ENCODE data around the gene GGACT.
"Not testable (repeated sequence)": the region's sequence is repeated elsewhere in the genome, so short reads cannot be mapped to it uniquely, and the experiment has no call there.

Gene GGACT

GRCh38 chr13:100528353-100528752 lies 60.2 kb downstream of the GGACT start:
- DNase-seq: no peak

GRCh38 chr13:100527644-100528043 lies 60.9 kb downstream of the GGACT start:
- DNase-seq: no peak

DNA sequence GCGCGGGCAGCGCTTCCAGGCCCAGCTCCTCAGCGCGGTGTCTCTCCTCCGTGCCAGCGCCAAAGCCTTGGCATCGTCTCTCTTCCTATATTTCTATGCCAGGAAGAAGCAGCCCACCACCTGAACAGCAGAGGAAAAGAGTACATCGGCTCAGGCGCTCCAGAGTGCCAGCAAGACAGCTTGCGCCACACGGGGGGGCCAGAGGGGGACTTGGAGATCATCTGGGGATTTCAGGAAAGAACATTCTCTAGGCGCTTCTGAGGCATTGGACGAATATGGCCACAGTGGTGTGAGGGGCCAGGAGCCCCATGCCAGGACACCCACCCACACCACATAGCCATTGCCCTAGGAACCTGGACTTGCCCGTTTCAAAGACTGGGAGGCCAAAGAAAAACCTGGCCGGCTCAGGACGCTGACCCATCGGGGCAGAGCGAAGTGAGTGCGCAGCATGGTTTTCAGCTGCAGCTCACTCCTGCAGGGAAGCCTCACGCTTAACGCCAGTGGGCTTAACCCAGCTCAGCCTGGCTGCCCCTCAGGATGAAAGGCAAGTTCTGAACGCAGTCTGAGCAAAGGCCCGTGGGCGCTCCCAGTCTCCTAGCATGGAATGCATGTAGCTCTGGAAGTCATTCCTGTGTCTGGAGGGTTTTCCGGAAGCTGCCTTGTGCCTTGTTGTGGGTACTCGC lies 62.1 kb downstream of the GGACT start:
- DNase-seq: no peak

DNA sequence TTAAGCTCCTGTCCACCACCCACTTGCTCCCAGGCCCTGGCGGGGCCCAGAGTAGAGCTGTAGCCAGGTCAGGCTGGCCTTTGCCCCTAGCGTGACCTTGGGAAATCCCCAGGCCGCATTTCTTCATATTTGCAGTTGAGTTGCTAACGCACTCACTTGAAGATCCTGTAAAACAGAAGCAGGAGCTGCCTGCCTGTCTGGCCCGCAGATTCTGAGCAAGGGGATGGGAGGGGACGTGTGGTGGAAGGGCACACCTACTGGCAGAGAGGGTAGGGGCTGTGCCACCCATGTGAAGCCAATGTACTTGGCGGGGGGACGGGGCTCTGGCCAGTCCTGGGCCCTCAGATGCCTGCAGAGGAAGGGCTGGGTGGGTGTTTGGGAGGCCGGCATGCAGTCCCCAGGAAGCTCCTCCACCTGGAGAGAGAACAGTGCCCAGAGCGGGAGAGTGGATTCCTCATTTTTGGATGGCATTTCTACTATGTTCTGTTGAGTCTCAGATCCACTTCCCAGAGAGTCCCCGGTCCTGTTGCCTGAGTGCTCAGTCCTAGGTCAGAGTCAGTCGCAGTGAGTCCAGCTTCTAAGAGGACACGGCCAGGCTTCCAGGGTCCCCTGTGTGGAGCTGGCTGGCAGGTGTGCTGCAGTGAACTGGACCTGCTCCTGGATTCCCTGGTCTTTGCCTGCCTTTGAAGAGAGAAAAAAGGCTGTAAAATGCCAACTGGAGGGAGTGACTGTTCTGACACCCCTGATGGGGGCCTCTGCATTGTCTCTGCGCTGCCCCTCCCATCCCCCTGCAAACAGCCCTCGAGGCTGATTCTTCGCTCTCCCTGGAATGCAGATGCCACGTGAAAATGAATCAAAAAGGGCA lies 62.9 kb downstream of the GGACT start:
- DNase-seq: no peak

DNA sequence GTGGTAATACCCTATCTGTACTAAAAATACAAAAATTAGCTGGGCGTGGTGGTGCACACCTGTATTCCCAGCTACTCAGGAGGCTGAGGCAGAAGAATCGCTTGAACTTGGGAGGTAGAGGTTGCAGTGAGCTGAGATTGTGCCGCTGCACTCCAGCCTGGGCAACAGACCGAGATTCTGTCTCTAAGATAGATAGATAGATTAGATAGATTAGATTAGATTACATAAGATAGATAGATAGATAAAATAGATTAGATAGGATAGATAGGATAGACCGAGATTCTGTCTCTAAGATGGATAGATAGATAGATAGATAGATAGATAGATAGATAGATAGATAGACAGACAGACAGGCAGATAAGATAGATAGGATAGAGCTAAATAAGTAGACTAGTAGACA lies 63.9 kb downstream of the GGACT start:
- not testable (repeated sequence) for DNase-seq

DNA sequence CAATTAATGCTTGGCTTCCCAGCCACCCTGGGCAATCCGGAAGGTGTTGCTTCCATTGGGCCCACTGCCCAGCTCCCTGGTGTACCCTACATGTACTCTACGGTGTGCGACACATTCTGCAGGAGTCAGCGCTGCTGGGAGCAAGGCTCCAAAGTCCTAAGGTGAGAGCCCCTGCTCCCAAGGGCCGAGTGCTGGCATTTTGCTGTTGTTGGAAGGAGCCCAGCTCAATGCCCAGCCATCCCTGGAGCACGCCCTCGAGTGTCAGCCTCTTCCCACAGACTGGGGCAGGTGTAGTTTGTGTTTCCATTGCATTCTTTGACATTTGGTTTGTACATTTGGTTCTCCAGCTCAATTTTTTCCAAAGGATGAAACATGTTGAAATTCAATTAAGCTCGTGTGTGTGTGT lies 64.6 kb downstream of the GGACT start:
- no peak for DNase-seq

- DNase-seq: no peak
These were observed 65.2 kb downstream of the GGACT start for GRCh38 chr13:100523411-100523810.

GRCh38 chr13:100522618-100523309 lies 65.8 kb downstream of the GGACT start:
- DNase-seq: no peak

DNA sequence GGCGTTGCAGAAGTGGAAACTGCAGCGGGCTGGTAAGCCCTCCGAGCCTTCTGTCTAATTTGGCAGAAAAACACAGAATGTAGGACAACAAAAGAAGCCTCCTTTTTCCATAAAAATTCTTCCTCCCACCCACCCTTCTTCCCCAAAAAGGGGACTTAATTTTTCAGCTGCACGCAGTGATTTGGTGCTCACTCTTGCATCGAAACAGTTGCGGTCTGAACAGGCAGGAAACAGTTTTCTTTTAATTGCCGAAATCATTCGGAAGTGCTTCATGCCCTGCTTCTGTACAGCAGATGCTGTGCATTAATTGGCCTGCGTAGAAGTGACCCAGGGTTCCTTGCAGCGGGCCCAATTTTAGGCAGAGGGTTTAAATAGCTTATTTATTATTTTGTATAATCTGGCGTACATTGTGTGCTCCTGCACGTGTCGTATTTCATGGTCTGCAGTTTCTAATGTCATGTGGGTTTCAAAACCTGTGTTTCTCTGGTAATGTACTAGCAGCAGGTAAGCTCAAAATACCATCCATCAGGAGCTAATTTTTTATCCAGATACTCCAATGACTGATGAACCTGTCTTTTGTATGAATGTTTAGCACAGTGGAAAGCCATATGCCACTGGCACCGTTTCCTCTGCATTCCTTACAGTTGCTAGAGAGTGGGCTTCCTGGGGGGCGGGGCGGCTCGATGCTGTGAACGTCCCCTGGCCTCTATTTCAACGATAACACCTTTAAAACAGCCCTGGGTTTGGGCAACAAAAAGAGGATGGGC lies 66.6 kb downstream of the GGACT start:
- no peak for DNase-seq

DNA sequence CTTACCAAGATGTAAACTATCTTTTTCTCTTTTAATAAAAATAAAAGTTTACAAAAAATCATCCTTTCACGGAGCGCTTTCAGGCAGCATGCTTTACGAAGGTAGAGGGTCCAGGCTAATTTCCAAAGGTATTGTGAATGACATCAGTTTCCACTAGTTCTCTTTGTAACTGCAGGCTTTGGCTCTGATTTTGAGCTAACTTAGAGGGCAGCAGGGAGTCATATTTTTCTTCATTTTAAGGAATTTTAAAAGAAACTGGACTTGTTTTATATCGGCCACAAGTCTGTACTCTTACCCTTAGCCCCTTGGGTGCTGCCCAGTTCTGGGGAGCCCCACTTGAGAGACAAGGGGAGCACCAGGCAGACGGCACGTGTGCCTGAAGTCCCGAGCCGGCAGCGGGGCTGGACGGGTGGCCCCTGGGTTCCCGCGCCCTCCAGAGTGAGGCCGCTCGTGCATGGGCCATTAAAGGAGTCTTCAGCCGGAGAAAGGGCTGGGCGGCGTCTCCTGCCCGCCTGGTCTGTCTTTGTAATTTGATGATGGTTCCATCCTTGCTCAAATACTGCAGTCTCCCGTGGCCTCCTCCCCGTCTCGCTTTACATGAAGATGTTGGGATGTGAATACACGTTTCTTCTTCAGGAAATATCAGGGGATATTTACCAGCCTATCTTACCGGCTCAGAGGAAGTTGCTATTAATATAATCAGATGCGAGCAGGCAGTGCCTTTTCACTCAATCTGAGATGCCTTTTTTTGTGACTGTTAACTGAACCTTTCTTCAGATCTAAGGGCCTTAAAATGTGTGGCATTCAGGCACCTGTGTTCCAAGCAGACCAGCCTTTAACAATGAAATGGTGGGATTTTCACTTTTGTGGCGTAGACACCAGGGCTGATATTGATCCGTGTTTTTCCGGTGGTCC lies 67.4 kb downstream of the GGACT start:
- no peak for DNase-seq

GRCh38 chr13:100519626-100520025 lies 69.0 kb downstream of the GGACT start:
- DNase-seq: no peak

DNA sequence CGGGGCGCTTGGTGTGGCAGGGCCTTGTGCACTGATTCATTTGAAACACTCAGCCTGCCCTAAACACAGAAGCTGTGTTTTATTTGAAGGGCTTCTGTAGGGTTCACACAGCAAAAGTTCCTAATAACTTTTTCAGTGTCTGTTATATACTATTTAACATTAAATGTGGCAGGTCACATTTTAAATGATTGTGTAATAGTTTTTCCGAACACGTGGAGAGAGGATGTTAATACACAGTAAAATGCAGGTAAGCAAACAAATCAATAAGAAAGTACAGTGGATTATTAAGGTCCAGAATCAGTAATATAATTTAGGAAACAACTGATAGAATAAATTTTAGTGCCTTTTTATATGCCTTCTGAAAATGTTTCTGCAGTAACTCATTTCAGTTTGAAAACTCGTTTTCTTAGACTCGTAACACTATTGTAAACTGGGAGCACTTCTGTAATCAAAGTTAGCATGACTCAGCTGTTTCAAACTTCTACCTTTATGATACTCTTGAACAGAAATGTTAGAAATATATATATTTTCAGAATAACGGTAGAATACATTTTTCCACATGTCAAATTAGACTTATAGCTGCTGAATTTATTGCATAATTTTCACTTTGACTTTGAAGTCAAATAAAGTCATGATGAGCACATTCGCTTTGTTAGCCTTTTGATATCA lies 70.1 kb downstream of the GGACT start:
- DNase-seq: no peak

- no peak for DNase-seq
These were observed 70.9 kb downstream of the GGACT start for GRCh38 chr13:100517728-100518127.

GRCh38 chr13:100517135-100517534 lies 71.5 kb downstream of the GGACT start:
- DNase-seq: no peak

GRCh38 chr13:100515410-100515800 lies 73.2 kb downstream of the GGACT start:
- DNase-seq: no peak

GRCh38 chr13:100514788-100515409 lies 73.7 kb downstream of the GGACT start:
- peak; percentile 64 for DNase-seq

GRCh38 chr13:100513987-100514670 lies 74.5 kb downstream of the GGACT start:
- DNase-seq: no peak

DNA sequence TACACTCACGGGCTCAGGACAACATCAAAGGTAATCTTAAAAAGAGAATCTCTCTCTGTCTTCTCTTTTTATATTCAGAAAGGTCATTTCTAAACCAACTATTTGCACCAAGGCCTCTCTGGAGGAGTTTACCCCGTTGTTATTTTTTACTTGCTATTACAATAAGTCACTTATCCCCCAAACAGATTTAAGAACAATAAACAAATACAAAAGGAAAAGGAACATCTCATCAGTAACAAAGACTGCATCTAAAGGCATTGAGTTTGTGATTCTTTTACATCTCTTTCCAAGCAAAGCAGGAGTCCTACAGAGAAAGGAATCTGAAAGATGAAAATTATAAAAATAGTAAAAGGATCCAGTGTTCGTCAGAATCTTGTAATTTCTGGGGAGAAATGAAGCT lies 75.4 kb downstream of the GGACT start:
- no peak for DNase-seq

DNA sequence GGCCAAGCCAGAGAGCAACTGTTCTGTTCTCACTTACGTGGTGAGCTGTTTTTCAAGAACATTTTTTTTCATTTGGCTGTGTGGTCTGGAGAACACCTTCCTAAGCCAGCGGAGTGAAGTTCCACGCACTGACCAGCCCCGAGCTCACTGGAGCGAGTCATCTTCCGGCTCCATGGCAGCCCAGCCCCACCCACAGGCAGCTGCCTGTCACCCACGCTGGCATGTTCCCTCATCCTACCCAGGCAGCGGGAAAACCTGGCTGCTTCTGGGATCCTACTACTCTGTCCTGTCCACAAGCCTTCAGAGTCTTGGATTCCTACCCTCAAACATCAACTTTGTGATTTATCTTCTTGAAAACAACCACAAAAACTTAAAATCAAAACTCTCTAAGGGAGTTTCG lies 76.2 kb downstream of the GGACT start:
- DNase-seq: no peak

DNA sequence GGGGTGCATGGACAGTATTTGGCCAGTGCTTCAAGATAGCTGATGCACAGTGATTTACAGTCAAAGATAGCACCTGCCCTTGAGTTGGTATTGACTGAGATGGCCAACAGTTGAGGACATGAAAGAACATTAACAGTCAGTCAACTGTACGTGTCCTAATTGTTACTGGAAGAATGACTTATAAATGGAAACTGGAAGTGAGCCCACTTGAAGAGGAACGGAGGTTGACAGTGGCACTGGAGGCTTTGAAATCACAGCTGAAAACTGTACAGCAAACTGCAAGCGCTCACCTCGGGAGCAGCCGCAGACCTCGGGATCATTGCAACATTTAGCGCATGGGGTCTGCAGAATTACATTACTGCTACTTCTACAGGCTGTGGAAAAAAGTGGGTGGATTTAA lies 77.1 kb downstream of the GGACT start:
- DNase-seq: no peak
